Neural progenitor cell (in vitro differentiated cells): Measurements from ENCODE around the gene TES.

Experiments used
- CTCF ChIP-seq: fragments of 200-600 bp; sonication (generic); IDR thresholded peaks from 2 replicates; pipeline ENCODE4 v1.5.1; 2017; ENCODE audit warnings: antibody characterized with exemption, mild to moderate bottlenecking
- EZH2phosphoT487 ChIP-seq: fragments of 200-600 bp; sonication (generic); IDR thresholded peaks from 2 replicates; pipeline ENCODE4 v1.6.1; 2017; ENCODE audit warnings: antibody characterized with exemption

GRCh38 chr7:116277070-116277469, 66.7 kb downstream of the TES start:
- no peak for TF ChIP-seq CTCF
- TF ChIP-seq EZH2phosphoT487: no peak
